Measurements from ENCODE around the gene SLC44A5.

- TF ChIP-seq CTCF (IDR thresholded peaks at IDR 0.05 in 4 of 5, conservative IDR thresholded peaks at IDR 0.05 in 1 of 5) = no peak
- TF ChIP-seq POLR2A (IDR thresholded peaks at IDR 0.05) = no peak
Observed at GRCh38 chr1:75449998-75450397, 160.9 kb downstream of the SLC44A5 start.
